Measurements from ENCODE around the gene TM6SF1.

TM6SF1 gene

GRCh38 chr15:83065431-83065830 lies 42.0 kb upstream of the TM6SF1 start:
- H3K36me3 ChIP-seq (replicated peaks; ENCODE audit: insufficient read depth, low read length), result no peaks in the 10 kb centered on the region
- TF ChIP-seq CTCF (IDR thresholded peaks at IDR 0.05; ENCODE audit: low read length) (no peak), EZH2phosphoT487 (IDR thresholded peaks at IDR 0.05; ENCODE audit: low read length) (no peak), EZH2 (optimal IDR thresholded peaks at IDR 0.05; ENCODE audit: low read depth, low read length) (no peak)
- no peak overlapping the region for H3K27ac ChIP-seq (ENCODE audit: low read length)
- peaks cover 8% of the 10 kb centered on the region; the same call in 1 of the 2 replicates for H3F3A ChIP-seq (ENCODE audit: insufficient read depth, low read length)
- peak overlapping the region; percentile 70 for H3K4me3 ChIP-seq (ENCODE audit: low read length)
- H3K9me2 ChIP-seq (replicated peaks; ENCODE audit: insufficient read depth, low read length), result no peaks in the 10 kb centered on the region
- H3K9ac ChIP-seq (ENCODE audit: low read length), result peak overlapping the region; percentile 88; the same call in 1 of the 2 replicates
- DNase-seq, result no peak
- peak overlapping the region; percentile 82 for H3K4me2 ChIP-seq (ENCODE audit: low read depth, low read length)
- peaks cover 63% of the 10 kb centered on the region for H3K79me2 ChIP-seq (ENCODE audit: low read length)
- no peaks in the 10 kb centered on the region for H3K27me3 ChIP-seq (replicated peaks; ENCODE audit: insufficient read depth, low read length)
- no peaks in the 10 kb centered on the region for H3K9me3 ChIP-seq (replicated peaks; ENCODE audit: insufficient read depth, low read length)
- H3K4me1 ChIP-seq (ENCODE audit: low read length), result peaks cover 22% of the 10 kb centered on the region
- peaks cover 15% of the 10 kb centered on the region; the same call in 1 of the 2 replicates for H4K20me1 ChIP-seq (ENCODE audit: insufficient read depth, low read length)
- H2AFZ ChIP-seq (ENCODE audit: low read length), result no peak overlapping the region

GRCh38 chr15:83066034-83066733 lies 41.3 kb upstream of the TM6SF1 start:
- Histone ChIP-seq H3K79me2 (ENCODE audit: low read length) (peaks cover 58% of the 10 kb centered on the region), H3K27ac (ENCODE audit: low read length) (peak overlapping the region; percentile 59; the same call in 1 of the 2 replicates), H3K36me3 (replicated peaks; ENCODE audit: insufficient read depth, low read length) (no peaks in the 10 kb centered on the region), H3K9me3 (replicated peaks; ENCODE audit: insufficient read depth, low read length) (no peaks in the 10 kb centered on the region), H3K27me3 (replicated peaks; ENCODE audit: insufficient read depth, low read length) (no peaks in the 10 kb centered on the region), H3F3A (ENCODE audit: insufficient read depth, low read length) (peaks cover 8% of the 10 kb centered on the region; the same call in 1 of the 2 replicates), H2AFZ (ENCODE audit: low read length) (peak overlapping the region; percentile 76; the same call in 1 of the 2 replicates), H3K4me2 (ENCODE audit: low read depth, low read length) (peak overlapping the region; percentile 82), H3K9ac (ENCODE audit: low read length) (peak overlapping the region; percentile 88), H4K20me1 (ENCODE audit: insufficient read depth, low read length) (peaks cover 15% of the 10 kb centered on the region; the same call in 1 of the 2 replicates), H3K4me3 (ENCODE audit: low read length) (peak overlapping the region; percentile 70), H3K9me2 (replicated peaks; ENCODE audit: insufficient read depth, low read length) (no peaks in the 10 kb centered on the region), H3K4me1 (ENCODE audit: low read length) (peaks cover 22% of the 10 kb centered on the region)
- TF ChIP-seq EZH2phosphoT487 (IDR thresholded peaks at IDR 0.05; ENCODE audit: low read length) (no peak), CTCF (IDR thresholded peaks at IDR 0.05; ENCODE audit: low read length) (no peak), EZH2 (optimal IDR thresholded peaks at IDR 0.05; ENCODE audit: low read depth, low read length) (no peak)
- DNase-seq, result no peak

GRCh38 chr15:83066734-83067637 lies 40.5 kb upstream of the TM6SF1 start, which contains the start of gene BTBD1:
TSS of gene BTBD1 (minus strand) at chr15:83067252. CDS start at chr15:83067151, 101 bp downstream.
- Histone ChIP-seq H4K20me1 (ENCODE audit: insufficient read depth, low read length) (peaks cover 10% of the 10 kb centered on the region; the same call in 1 of the 2 replicates), H3F3A (ENCODE audit: insufficient read depth, low read length) (peaks cover 8% of the 10 kb centered on the region; the same call in 1 of the 2 replicates), H3K79me2 (ENCODE audit: low read length) (peaks cover 50% of the 10 kb centered on the region), H3K9ac (ENCODE audit: low read length) (peak within 1 kb of the TSS; percentile 88), H3K36me3 (replicated peaks; ENCODE audit: insufficient read depth, low read length) (no peaks in the 10 kb centered on the region), H3K27ac (ENCODE audit: low read length) (peak within 1 kb of the TSS; percentile 59), H2AFZ (ENCODE audit: low read length) (peak within 1 kb of the TSS; percentile 88), H3K4me1 (ENCODE audit: low read length) (peaks cover 22% of the 10 kb centered on the region), H3K4me2 (ENCODE audit: low read depth, low read length) (peak within 1 kb of the TSS; percentile 82), H3K9me2 (replicated peaks; ENCODE audit: insufficient read depth, low read length) (no peaks in the 10 kb centered on the region), H3K4me3 (ENCODE audit: low read length) (peak within 1 kb of the TSS; percentile 70), H3K27me3 (replicated peaks; ENCODE audit: insufficient read depth, low read length) (no peaks in the 10 kb centered on the region), H3K9me3 (replicated peaks; ENCODE audit: insufficient read depth, low read length) (no peaks in the 10 kb centered on the region)
- TF ChIP-seq EZH2phosphoT487 (IDR thresholded peaks at IDR 0.05; ENCODE audit: low read length) (no peak), CTCF (IDR thresholded peaks at IDR 0.05; ENCODE audit: low read length) (0 out of 2 replicates have a peak, but pooled peaks have one; percentile 7), EZH2 (optimal IDR thresholded peaks at IDR 0.05; ENCODE audit: low read depth, low read length) (no peak)
- peak; percentile 93 for DNase-seq
